HEK293T (cell line): ENCODE measurements around the gene FAM72B.
"Not testable (repeated sequence)": the region's sequence is repeated elsewhere in the genome, so short reads cannot be mapped to it uniquely, and the experiment has no call there.

ENCODE experiments used
- CTCF ChIA-PET: fragments of 350-600 bp; formaldehyde crosslinking; extraction: SDS; loops from one replicate; lab custom pipeline; 2021; ENCODE audit warnings: antibody characterized with exemption, inconsistent platforms; lab: Yijun Ruan, JAX
- POLR2A ChIA-PET: fragments of 350-600 bp; formaldehyde crosslinking; extraction: SDS; loops from one replicate; lab custom pipeline; 2020; ENCODE audit warnings: antibody characterized with exemption, inconsistent platforms; lab: Yijun Ruan, JAX
- DNase-seq: peaks from one replicate; pipeline ENCODE4 v3.0.0; 2012; ENCODE audit warnings: mixed read lengths; ENCODE audit errors: extremely low spot score
- PKNOX1 ChIP-seq: fragments of 450-650 bp; IDR thresholded peaks from 2 replicates; pipeline ENCODE4 v1.6.1; 2016

Gene FAM72B

GRCh38 chr1:121184290-121185127, at the start of gene FAM72B, which contains the start of gene SRGAP2C:
TSS of gene FAM72B (minus strand) at chr1:121184340. CDS start at chr1:121183489, 851 bp downstream.
TSS of gene SRGAP2C (plus strand) at chr1:121184975. CDS start at chr1:121187447, 2,472 bp downstream.
- CTCF ChIA-PET, POLR2A ChIA-PET, DNase-seq: not testable (repeated sequence)
- peak; percentile 97 for TF ChIP-seq PKNOX1

- POLR2A ChIA-PET, CTCF ChIA-PET, DNase-seq: not testable (repeated sequence)
Measured at GRCh38 chr1:121232445-121233125, 48.4 kb upstream of the FAM72B start.

- CTCF ChIA-PET, POLR2A ChIA-PET, DNase-seq: not testable (repeated sequence)
Measured at GRCh38 chr1:121230636-121231035, 46.5 kb upstream of the FAM72B start.

- DNase-seq, CTCF ChIA-PET, POLR2A ChIA-PET: not testable (repeated sequence)
Measured at GRCh38 chr1:121227544-121228330, 43.6 kb upstream of the FAM72B start.

- POLR2A ChIA-PET, DNase-seq, CTCF ChIA-PET: not testable (repeated sequence)
Measured at GRCh38 chr1:121226925-121227324, 42.8 kb upstream of the FAM72B start.

- POLR2A ChIA-PET, DNase-seq, CTCF ChIA-PET: not testable (repeated sequence)
Measured at GRCh38 chr1:121226295-121226904, 42.3 kb upstream of the FAM72B start.

- DNase-seq, POLR2A ChIA-PET, CTCF ChIA-PET: not testable (repeated sequence)
Measured at GRCh38 chr1:121224714-121225113, 40.6 kb upstream of the FAM72B start.

- POLR2A ChIA-PET, CTCF ChIA-PET, DNase-seq: not testable (repeated sequence)
Measured at GRCh38 chr1:121221770-121222169, 37.6 kb upstream of the FAM72B start.

GRCh38 chr1:121216676-121217075, 32.5 kb upstream of the FAM72B start:
- CTCF ChIA-PET, DNase-seq, POLR2A ChIA-PET: not testable (repeated sequence)

- POLR2A ChIA-PET, CTCF ChIA-PET, DNase-seq: not testable (repeated sequence)
Measured at GRCh38 chr1:121215699-121216417, 31.7 kb upstream of the FAM72B start.

- CTCF ChIA-PET, DNase-seq, POLR2A ChIA-PET: not testable (repeated sequence)
Measured at GRCh38 chr1:121214544-121215156, 30.5 kb upstream of the FAM72B start.

GRCh38 chr1:121213491-121213890, 29.4 kb upstream of the FAM72B start:
- CTCF ChIA-PET, POLR2A ChIA-PET, DNase-seq: not testable (repeated sequence)

- POLR2A ChIA-PET, CTCF ChIA-PET, DNase-seq: not testable (repeated sequence)
Measured at GRCh38 chr1:121210778-121211177, 26.6 kb upstream of the FAM72B start.

GRCh38 chr1:121208375-121208774, 24.2 kb upstream of the FAM72B start:
- DNase-seq, POLR2A ChIA-PET, CTCF ChIA-PET: not testable (repeated sequence)

- POLR2A ChIA-PET, CTCF ChIA-PET, DNase-seq: not testable (repeated sequence)
Measured at GRCh38 chr1:121207328-121207727, 23.2 kb upstream of the FAM72B start.
